Measurements from ENCODE around the gene SDR42E2. TPM values are rescaled to one million over a fixed set of nuclear protein-coding genes. Genes with fewer than 3 reads are reported as not detected.

The SDR42E2 gene
- total and polyA plus RNA-seq, 4 donors: 0.07 TPM; not detected in 3

DNA sequence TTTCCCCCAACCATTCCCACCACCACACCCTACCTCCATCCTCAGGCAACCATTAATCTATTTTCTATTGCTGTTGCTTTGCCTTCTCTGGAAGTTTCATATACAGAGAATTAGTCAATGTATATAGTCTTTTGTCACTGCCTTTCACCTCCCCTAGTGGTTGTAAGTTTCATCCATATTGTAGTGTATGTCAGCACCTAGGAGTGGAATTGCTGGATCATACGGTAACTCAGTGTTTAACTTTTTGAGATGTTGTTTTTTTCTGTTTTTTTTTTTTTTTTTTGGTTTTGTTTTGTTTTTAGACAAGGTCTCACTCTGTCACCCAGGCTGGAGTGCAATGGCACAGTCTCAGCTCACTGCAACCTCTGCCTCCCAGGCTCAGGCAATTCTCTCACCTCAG is 60.7 kb downstream of the SDR42E2 start (continued):
- TF ChIP-seq, protein P1, sequence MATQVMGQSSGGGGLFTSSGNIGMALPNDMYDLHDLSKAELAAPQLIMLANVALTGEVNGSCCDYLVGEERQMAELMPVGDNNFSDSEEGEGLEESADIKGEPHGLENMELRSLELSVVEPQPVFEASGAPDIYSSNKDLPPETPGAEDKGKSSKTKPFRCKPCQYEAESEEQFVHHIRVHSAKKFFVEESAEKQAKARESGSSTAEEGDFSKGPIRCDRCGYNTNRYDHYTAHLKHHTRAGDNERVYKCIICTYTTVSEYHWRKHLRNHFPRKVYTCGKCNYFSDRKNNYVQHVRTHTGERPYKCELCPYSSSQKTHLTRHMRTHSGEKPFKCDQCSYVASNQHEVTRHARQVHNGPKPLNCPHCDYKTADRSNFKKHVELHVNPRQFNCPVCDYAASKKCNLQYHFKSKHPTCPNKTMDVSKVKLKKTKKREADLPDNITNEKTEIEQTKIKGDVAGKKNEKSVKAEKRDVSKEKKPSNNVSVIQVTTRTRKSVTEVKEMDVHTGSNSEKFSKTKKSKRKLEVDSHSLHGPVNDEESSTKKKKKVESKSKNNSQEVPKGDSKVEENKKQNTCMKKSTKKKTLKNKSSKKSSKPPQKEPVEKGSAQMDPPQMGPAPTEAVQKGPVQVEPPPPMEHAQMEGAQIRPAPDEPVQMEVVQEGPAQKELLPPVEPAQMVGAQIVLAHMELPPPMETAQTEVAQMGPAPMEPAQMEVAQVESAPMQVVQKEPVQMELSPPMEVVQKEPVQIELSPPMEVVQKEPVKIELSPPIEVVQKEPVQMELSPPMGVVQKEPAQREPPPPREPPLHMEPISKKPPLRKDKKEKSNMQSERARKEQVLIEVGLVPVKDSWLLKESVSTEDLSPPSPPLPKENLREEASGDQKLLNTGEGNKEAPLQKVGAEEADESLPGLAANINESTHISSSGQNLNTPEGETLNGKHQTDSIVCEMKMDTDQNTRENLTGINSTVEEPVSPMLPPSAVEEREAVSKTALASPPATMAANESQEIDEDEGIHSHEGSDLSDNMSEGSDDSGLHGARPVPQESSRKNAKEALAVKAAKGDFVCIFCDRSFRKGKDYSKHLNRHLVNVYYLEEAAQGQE (IDR thresholded peaks at IDR 0.05): no peak
- no peak for TF ChIP-seq HNF4A (conservative IDR thresholded peaks at IDR 0.05)
- TF ChIP-seq YY1 (IDR thresholded peaks at IDR 0.05): no peak
- TF ChIP-seq RAD21 (IDR thresholded peaks at IDR 0.05): no peak
- TF ChIP-seq TAF1 (conservative IDR thresholded peaks at IDR 0.05): no peak
- TF ChIP-seq, protein P2, sequence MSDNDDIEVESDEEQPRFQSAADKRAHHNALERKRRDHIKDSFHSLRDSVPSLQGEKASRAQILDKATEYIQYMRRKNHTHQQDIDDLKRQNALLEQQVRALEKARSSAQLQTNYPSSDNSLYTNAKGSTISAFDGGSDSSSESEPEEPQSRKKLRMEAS (IDR thresholded peaks at IDR 0.05): no peak
- no peak for TF ChIP-seq GABPA (IDR thresholded peaks at IDR 0.05 in 1 of 2, conservative IDR thresholded peaks at IDR 0.05 in 1 of 2)
- TF ChIP-seq HNF4G (IDR thresholded peaks at IDR 0.05): no peak

DNA sequence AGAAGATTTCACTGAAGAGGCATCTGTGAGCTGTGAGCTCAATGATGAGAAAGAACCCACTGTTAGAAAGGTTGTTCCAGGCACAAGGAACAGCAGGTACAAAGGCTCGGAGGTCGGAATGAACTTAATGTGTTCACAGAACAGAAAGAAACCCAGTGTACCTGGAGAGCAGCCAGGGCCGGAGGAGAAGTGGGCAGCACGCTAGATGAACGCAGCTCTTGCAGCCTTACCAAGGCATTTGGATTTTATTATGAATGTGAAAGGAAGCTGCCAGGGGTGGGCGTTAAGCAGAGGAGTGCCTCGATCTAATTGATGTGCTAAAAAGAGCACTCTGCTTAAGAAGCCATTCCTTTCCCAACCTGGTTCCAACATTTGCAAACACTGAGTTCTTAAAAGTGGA is 62.8 kb downstream of the SDR42E2 start:
- H3K4me1 ChIP-seq (ENCODE audit: control insufficient read depth in 4 of 4, insufficient read depth in 4 of 4, low read length in 3 of 4): peaks cover 2 to 14% (median 9%) of the 10 kb centered on the region in 4 donors
- no peak for TF ChIP-seq RXRA (IDR thresholded peaks at IDR 0.05)
- TF ChIP-seq HNF4G (IDR thresholded peaks at IDR 0.05): no peak
- TF ChIP-seq GABPA (IDR thresholded peaks at IDR 0.05 in 1 of 2, conservative IDR thresholded peaks at IDR 0.05 in 1 of 2): no peak
- TF ChIP-seq, protein P1 (IDR thresholded peaks at IDR 0.05): no peak
- H3K9me3 ChIP-seq (ENCODE audit: control insufficient read depth in 4 of 4, low read length in 3 of 4): no peaks in the 10 kb centered on the region
- H3K27ac ChIP-seq (ENCODE audit: low read depth in 1 of 2, low read length in 2 of 2): no peak overlapping the region
- no peak overlapping the region for H3K4me3 ChIP-seq (ENCODE audit: low read depth in 1 of 3, low read length in 3 of 3)
- WGBS: 84% methylated on average over 7 of the region's 7 CpGs
- no peak overlapping the region for H3K9ac ChIP-seq (ENCODE audit: low read depth in 1 of 2, low read length in 2 of 2)
- DNase-seq (ENCODE audit: low spot score): no peak
- H3K27me3 ChIP-seq (ENCODE audit: control insufficient read depth in 4 of 4, insufficient read depth in 4 of 4, low read length in 3 of 4): no peaks in the 10 kb centered on the region
- peaks cover 0 to 6% (median 3%) of the 10 kb centered on the region in 4 donors for H3K36me3 ChIP-seq (ENCODE audit: control insufficient read depth in 4 of 4, insufficient read depth in 3 of 4, low read depth in 1 of 4, low read length in 3 of 4)

DNA sequence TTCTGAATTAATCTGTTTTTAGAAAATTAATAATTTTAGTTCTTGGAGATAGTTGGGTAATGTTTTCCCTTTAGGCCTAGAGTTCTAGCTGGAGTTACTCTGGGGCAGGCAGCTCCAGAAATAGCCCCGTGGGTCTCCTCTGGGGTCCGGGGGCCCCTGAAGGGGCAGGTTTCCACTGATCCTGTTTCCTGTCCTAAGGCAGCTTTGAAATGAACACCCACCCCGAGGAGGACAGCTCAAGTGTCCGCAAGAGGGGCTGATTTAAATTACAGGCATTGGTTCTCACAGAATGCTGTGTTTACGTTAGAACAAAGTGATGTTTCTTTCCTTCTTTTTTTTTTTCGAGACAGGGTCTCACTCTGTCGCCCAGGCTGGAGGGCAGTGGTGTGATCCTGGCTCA is 67.6 kb downstream of the SDR42E2 start:
- H3K9ac ChIP-seq (ENCODE audit: low read depth in 1 of 2, low read length in 2 of 2): no peak overlapping the region
- no peaks in the 10 kb centered on the region for H3K9me3 ChIP-seq (ENCODE audit: control insufficient read depth in 4 of 4, low read length in 3 of 4)
- H3K36me3 ChIP-seq (ENCODE audit: control insufficient read depth in 4 of 4, insufficient read depth in 3 of 4, low read depth in 1 of 4, low read length in 3 of 4): peaks cover 0 to 6% (median 3%) of the 10 kb centered on the region in 4 donors
- H3K4me1 ChIP-seq (ENCODE audit: control insufficient read depth in 4 of 4, insufficient read depth in 4 of 4, low read length in 3 of 4): peaks cover 2 to 18% (median 14%) of the 10 kb centered on the region in 4 donors
- no peak for TF ChIP-seq YY1 (IDR thresholded peaks at IDR 0.05)
- no peak for TF ChIP-seq HNF4A (conservative IDR thresholded peaks at IDR 0.05)
- no peak overlapping the region for H3K4me3 ChIP-seq (ENCODE audit: low read depth in 1 of 3, low read length in 3 of 3)
- DNase-seq (ENCODE audit: low spot score): no peak
- no peaks in the 10 kb centered on the region for H3K27me3 ChIP-seq (ENCODE audit: control insufficient read depth in 4 of 4, insufficient read depth in 4 of 4, low read length in 3 of 4)
- WGBS: 82% methylated on average over 7 of the region's 7 CpGs
- no peak overlapping the region for H3K27ac ChIP-seq (ENCODE audit: low read depth in 1 of 2, low read length in 2 of 2)
